EH (cell line): Measurements from ENCODE around the gene EPHB2.

ENCODE experiments used
- DNase-seq: peaks from one replicate; pipeline ENCODE4 v3.0.0-alpha.2; 2015; ENCODE audit warnings: low read depth

EPHB2 gene

GRCh38 chr1:22857661-22858060 lies 147.0 kb downstream of the EPHB2 start:
- DNase-seq: no peak

GRCh38 chr1:22860414-22860800 lies 149.8 kb downstream of the EPHB2 start:
- DNase-seq: no peak

GRCh38 chr1:22860883-22861385 lies 150.3 kb downstream of the EPHB2 start:
- no peak for DNase-seq

GRCh38 chr1:22861764-22862440 lies 151.3 kb downstream of the EPHB2 start:
- DNase-seq: peak; percentile 70

GRCh38 chr1:22862752-22863151 lies 152.1 kb downstream of the EPHB2 start:
- DNase-seq: no peak

- DNase-seq: no peak
Measured at GRCh38 chr1:22863766-22864165, 153.1 kb downstream of the EPHB2 start.

- DNase-seq: no peak
Measured at GRCh38 chr1:22864886-22865285, 154.2 kb downstream of the EPHB2 start.

- no peak for DNase-seq
Measured at GRCh38 chr1:22865736-22866135, 155.1 kb downstream of the EPHB2 start.

- DNase-seq: no peak
Measured at GRCh38 chr1:22866868-22867267, 156.2 kb downstream of the EPHB2 start.

GRCh38 chr1:22868331-22868730 lies 157.7 kb downstream of the EPHB2 start:
- no peak for DNase-seq

- DNase-seq: no peak
Measured at GRCh38 chr1:22869325-22869724, 158.7 kb downstream of the EPHB2 start.

- DNase-seq: peak; percentile 40
Measured at GRCh38 chr1:22870201-22870871, 159.7 kb downstream of the EPHB2 start.

GRCh38 chr1:22872981-22873664 lies 162.5 kb downstream of the EPHB2 start:
- DNase-seq: no peak

- no peak for DNase-seq
Measured at GRCh38 chr1:22874785-22875184, 164.1 kb downstream of the EPHB2 start.

GRCh38 chr1:22875241-22875640 lies 164.6 kb downstream of the EPHB2 start:
- no peak for DNase-seq

- no peak for DNase-seq
Measured at GRCh38 chr1:22875841-22876240, 165.2 kb downstream of the EPHB2 start.

- peak; percentile 45 for DNase-seq
Measured at GRCh38 chr1:22876359-22877111, 165.9 kb downstream of the EPHB2 start.

GRCh38 chr1:22877112-22877915 lies 166.7 kb downstream of the EPHB2 start:
- DNase-seq: no peak

GRCh38 chr1:22877980-22878379 lies 167.3 kb downstream of the EPHB2 start:
- no peak for DNase-seq

- no peak for DNase-seq
Measured at GRCh38 chr1:22878626-22879025, 168.0 kb downstream of the EPHB2 start.

GRCh38 chr1:22879445-22879844 lies 168.8 kb downstream of the EPHB2 start:
- DNase-seq: no peak
